ENCODE results near the gene CNTNAP2.

The CNTNAP2 gene

DNA sequence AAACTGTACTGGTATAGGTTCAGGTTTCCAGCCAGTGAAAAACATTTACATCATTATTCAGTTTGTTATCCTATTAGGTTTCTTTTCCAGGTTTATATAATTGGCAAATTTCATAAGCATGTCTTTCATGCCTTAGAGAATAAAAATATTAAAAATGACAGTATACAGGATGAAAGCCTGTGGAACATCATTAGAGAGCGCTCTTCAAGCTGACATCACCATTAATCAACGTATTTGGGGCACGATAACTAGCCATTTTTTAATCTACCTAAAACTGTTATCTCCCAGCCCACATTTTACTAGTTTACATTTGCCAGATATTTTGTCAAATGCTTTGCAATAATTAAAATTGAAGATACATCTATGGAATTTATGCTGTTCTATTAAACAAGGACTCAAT is 714.1 kb downstream of the CNTNAP2 start:
- TF ChIP-seq, protein P1, sequence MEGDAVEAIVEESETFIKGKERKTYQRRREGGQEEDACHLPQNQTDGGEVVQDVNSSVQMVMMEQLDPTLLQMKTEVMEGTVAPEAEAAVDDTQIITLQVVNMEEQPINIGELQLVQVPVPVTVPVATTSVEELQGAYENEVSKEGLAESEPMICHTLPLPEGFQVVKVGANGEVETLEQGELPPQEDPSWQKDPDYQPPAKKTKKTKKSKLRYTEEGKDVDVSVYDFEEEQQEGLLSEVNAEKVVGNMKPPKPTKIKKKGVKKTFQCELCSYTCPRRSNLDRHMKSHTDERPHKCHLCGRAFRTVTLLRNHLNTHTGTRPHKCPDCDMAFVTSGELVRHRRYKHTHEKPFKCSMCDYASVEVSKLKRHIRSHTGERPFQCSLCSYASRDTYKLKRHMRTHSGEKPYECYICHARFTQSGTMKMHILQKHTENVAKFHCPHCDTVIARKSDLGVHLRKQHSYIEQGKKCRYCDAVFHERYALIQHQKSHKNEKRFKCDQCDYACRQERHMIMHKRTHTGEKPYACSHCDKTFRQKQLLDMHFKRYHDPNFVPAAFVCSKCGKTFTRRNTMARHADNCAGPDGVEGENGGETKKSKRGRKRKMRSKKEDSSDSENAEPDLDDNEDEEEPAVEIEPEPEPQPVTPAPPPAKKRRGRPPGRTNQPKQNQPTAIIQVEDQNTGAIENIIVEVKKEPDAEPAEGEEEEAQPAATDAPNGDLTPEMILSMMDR (IDR thresholded peaks at IDR 0.05; ENCODE audit: low read depth, low read length): no peak
- no peak overlapping the region for H3K4me3 ChIP-seq (ENCODE audit: low read depth, low read length)

DNA sequence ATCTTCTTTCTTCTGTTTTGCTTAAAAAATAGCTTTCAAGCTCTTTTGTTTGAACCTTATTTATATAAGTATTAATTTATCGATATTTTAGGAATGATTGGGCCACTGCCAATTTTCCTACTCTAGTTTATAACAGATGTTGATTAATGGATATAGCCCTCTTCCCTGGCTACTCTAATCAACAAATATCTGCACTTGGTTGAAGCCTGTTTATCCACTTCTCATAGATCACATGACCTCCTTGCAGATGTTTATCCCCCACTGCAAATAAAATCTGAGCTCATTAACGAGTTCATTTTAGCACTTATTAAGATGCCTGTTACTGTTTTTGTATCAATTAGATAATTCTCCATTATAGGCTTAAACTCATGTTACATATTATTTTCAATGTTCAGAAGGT is 715.3 kb downstream of the CNTNAP2 start:
- TF ChIP-seq, protein P1 (IDR thresholded peaks at IDR 0.05; ENCODE audit: low read depth, low read length): no peak
- H3K4me3 ChIP-seq (ENCODE audit: low read depth, low read length): no peak overlapping the region

DNA sequence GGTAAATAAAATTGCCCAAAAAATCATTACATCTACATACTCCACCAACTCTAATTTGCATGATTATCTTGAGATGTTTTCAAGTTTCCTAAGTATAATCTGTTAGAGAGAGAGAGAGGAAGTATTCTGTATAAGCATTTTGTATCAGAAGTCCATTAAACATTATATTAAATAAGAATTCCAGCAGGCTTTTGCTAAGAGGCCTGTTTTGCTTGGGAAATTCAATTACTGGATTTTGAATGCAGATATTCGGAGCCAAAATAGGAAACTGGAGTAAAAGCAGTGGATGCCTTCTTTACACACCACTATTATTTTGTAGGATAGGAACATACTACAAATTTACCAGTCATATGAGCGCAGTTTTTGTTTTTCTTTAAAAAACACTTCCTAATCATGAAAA is 727.8 kb downstream of the CNTNAP2 start:
- no peak overlapping the region for H3K4me3 ChIP-seq (ENCODE audit: low read depth, low read length)
- TF ChIP-seq, protein P1 (IDR thresholded peaks at IDR 0.05; ENCODE audit: low read depth, low read length): no peak

DNA sequence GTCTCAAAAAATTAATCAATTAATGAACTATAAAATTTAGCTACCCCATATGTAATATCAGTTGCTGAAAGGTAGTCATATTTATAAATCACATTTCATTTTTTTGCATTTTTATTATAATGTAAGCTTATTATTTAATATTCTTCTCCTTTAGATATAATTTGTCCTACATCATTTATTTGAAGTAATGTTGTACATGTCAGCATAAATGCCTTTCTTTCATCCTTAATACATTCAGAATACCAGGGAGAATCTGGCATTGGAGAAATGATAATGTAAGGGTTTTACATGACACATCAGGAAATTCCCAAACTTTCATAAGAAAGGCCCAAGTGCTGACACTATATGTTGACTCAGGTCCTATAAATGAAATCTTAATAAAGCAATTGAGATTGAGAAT is 742.1 kb downstream of the CNTNAP2 start:
- TF ChIP-seq, protein P1 (IDR thresholded peaks at IDR 0.05; ENCODE audit: low read depth, low read length): no peak
- no peak overlapping the region for H3K4me3 ChIP-seq (ENCODE audit: low read depth, low read length)

DNA sequence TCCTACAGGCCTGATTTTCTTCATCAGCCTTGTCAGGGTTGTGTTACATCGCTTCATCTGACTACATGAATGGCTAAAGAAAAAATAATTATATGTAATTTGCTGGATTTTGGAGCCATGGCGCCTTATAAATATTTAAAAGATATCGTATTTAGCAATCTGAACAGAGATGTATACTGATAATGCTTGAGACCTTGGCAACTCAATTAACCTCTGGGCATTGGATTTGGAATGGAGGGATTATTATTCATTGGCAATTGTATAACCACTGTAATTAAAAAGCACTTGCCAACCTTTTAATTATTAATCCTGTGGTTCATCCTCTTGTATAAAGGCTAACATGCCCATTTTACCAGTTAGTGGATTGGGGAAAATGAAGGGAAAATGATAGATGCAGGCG is 745.1 kb downstream of the CNTNAP2 start:
- H3K4me3 ChIP-seq (ENCODE audit: low read depth, low read length): no peak overlapping the region
- TF ChIP-seq, protein P1 (IDR thresholded peaks at IDR 0.05; ENCODE audit: low read depth, low read length): no peak

DNA sequence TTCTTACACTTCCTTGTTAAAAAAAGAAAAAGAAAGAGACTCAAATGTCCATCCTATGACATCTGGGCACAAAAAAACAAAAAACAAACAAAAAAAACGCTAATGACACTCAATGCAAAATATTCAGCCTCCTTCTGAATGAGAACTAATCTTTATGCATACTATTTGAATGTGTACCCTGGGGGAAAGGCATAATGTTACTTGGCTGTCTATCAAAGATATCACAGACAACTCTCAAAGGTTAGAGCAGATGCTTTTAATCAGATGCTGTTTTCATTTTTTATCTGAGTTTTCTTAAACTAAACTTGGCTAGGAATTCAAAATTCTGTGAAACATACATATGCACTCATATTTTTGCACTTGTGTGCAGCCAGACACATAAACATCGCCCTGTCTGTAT is 745.8 kb downstream of the CNTNAP2 start:
- H3K4me3 ChIP-seq (ENCODE audit: low read depth, low read length): no peak overlapping the region
- TF ChIP-seq, protein P1 (IDR thresholded peaks at IDR 0.05; ENCODE audit: low read depth, low read length): no peak

DNA sequence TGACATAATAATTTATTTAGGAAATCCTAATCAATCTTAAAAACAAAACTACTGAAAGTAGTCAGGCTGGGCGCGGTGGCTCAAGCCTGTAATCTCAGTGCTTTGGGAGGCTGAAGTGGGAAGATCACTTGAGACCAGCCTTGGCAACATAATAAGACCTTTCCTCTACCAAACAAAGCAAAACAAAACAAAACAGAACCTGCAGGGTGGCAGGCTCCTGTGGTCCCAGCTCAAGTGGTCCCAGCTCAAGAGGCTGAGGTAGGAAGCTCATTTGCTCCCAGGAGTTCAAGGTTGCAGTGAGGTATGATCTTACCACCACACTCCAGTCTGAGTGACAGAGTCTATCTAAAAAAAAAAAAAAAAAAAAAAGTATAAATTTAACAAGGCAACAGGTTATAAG is 748.0 kb downstream of the CNTNAP2 start:
- no peak overlapping the region for H3K4me3 ChIP-seq (ENCODE audit: low read depth, low read length)
- TF ChIP-seq, protein P1 (IDR thresholded peaks at IDR 0.05; ENCODE audit: low read depth, low read length): no peak

All from WI38 (cell line).